Heart left ventricle (tissue), 16 donors: ENCODE data around the gene TMEM236. TPM values are rescaled to one million over a fixed set of nuclear protein-coding genes. Genes with fewer than 3 reads are reported as not detected.
A peak's percentile ranks its signal among the peaks of the same experiment; 100 is the strongest.

Source experiments
- ATAC-seq, 4 donors: fragments of 200-7000 bp; cut with Tn5 transposase; one replicate each; pipeline ENCODE4 v1.9.1; 2020 to 2022; ENCODE audit warnings: moderate library complexity in 4 of 4, mild to moderate bottlenecking in 3 of 4, moderate number of reproducible peaks in 1 of 4
- DNase-seq, 5 donors: peaks; one replicate each; pipeline ENCODE4 v3.0.0-alpha.2; 2020
- H3K27ac ChIP-seq, 12 donors: fragments of 200-600 bp; sonication (generic) in 4 of 12; one replicate each; pipeline versions ENCODE4 v1.5.0 to v1.8.0; 2016 to 2022; ENCODE audit warnings: mild to moderate bottlenecking in 2 of 12
- H3K27me3 ChIP-seq, 9 donors: fragments of 200-600 bp; sonication (generic) in 2 of 9; one replicate each; pipeline versions ENCODE4 v1.5.1 to v1.8.0; 2016 to 2022; ENCODE audit warnings: mild to moderate bottlenecking in 3 of 9
- H3K36me3 ChIP-seq, 9 donors: fragments of 200-600 bp; sonication (generic) in 2 of 9; one replicate each; pipeline versions ENCODE4 v1.5.0 to v1.8.0; 2018 to 2022; ENCODE audit warnings: mild to moderate bottlenecking in 2 of 9
- H3K4me1 ChIP-seq, 12 donors: fragments of 200-600 bp; sonication (generic) in 4 of 12; one replicate each; pipeline versions ENCODE4 v1.5.0 to v1.8.0; 2016 to 2022; ENCODE audit warnings: mild to moderate bottlenecking in 3 of 12
- H3K4me3 ChIP-seq, 12 donors: fragments of 200-600 bp; sonication (generic) in 4 of 12; one replicate each; pipeline versions ENCODE4 v1.5.0 to v1.8.0; 2017 to 2022; ENCODE audit warnings: mild to moderate bottlenecking in 9 of 12, moderate library complexity in 4 of 12
- H3K9me3 ChIP-seq, 12 donors: fragments of 200-600 bp; sonication (generic) in 4 of 12; one replicate each; pipeline versions ENCODE4 v1.5.0 to v1.8.0; 2016 to 2022; ENCODE audit warnings: mild to moderate bottlenecking in 1 of 12
- CTCF ChIP-seq, 12 donors: fragments of 200-600 bp; sonication (generic) in 4 of 12; IDR thresholded peaks; one replicate each; pipeline versions ENCODE4 v1.5.0 to v1.8.0; 2018 to 2022; ENCODE audit warnings: antibody characterized with exemption in 12 of 12, mild to moderate bottlenecking in 5 of 12
- POLR2A ChIP-seq, 2 donors: fragments of 450-650 bp; IDR thresholded peaks; one replicate each; pipeline ENCODE4 v1.6.1; 2017; ENCODE audit warnings: antibody characterized with exemption in 2 of 2, mild to moderate bottlenecking in 2 of 2, moderate library complexity in 2 of 2
- WGBS, 4 donors: extraction: QIAGEN DNeasy Blood & Tissue Kit in 2 of 4; methylation state at CpG; one replicate each; pipeline versions ENCODE4 v1.1.5 to v1.1.7; 2013 to 2018; 5-methylcytosine and 5-hydroxymethylcytosine counted together
- intact Hi-C, 10 donors: fragments of 100-400 bp; cut with DNase I; formaldehyde crosslinking; loops; one replicate each; pipeline versions ENCODE4 v1.11.1 to v1.14.2; 2022
- polyA plus RNA-seq, 2 donors: library from polyadenylated mRNA; stranded (reverse); fragments of 200-250 nt; gene quantifications; one replicate each; pipeline ENCODE4 v1.2.3, GENCODE V29; 2013
- total RNA-seq, 9 donors: library from RNA; depleted of rRNA in 2 of 9; stranded (reverse); fragments of >200 nt in 2 of 9; fragmentation: NEBNext Ultra II Directional in 3 of 9; extraction: Animal tissue kit (Norgen Biotek cat#: 25700) in 3 of 9; gene quantifications; one replicate each; pipeline versions ENCODE4 v1.1.0 to v1.2.4, GENCODE V29; 2016 to 2023
- donor health status: ischemic (EF 13 %, LVEDD 7.1; RV severe dilation, severe dysfunction).
- donor health status: healthy with polysubstance abuse.
- donor health status: DM: no; HTN: yes; CAD: no.
- donor health status: DM: no; HTN: no; CAD: no.
- donor health status: ischemic (EF 25% LVEDD 6.9; RV normal size, moderate dysfunction).
- donor health status: ischemic (EF 25% LVEDD 5.7; RV mildly dilated, moderate dysfunction).
- donor health status: healthy.
- donor health status: DM: yes; HTN: yes; CAD: no.
- donor health status: ischemic (EF 35%, LVEDD 5.7; RV mildly dilated, moderate dysfunction).
- donor health status: nonischemic (EF 11% LVEDD 7.7; RV severe dilation, severe dysfunction).
- donor health status: DM: yes; HTN: yes; CAD: no.
- donor health status: PGD.
- donor health status: ischemic (EF 29% LVEDD 5.4; RV normal size, mild dysfunction).
- donor health status: nonischemic (EF 23%, LVEDD 6.1; RV moderate dilation, normal function).

Gene TMEM236
- total and polyA plus RNA-seq, 11 donors: 0.09 to 3.2 (median 0.38) TPM

- 74 to 82% (median 82%) methylated on average over 10 of the region's 10 CpGs for WGBS, 4 donors
- peaks cover 0 to 24% (median 2%) of the 10 kb centered on the region in 12 donors for H3K4me1 ChIP-seq
- intact Hi-C loops: loop anchor here in 1 of 10 donors (5.0 kb wide), 1 partner anchor 624 kb away; no protein-coding TSS in a partner anchor
- H3K27ac ChIP-seq: no peak overlapping the region
- no peak for TF ChIP-seq POLR2A (IDR thresholded peaks at IDR 0.05)
- TF ChIP-seq CTCF (IDR thresholded peaks at IDR 0.05): no peak
- H3K4me3 ChIP-seq: no peak overlapping the region
- no peaks in the 10 kb centered on the region for H3K27me3 ChIP-seq
- H3K36me3 ChIP-seq: no peaks in the 10 kb centered on the region
- ATAC-seq (peak in 2 of 4 donors; percentile 42), DNase-seq (no peak)
- H3K9me3 ChIP-seq: no peaks in the 10 kb centered on the region
Observed at GRCh38 chr10:17747883-17748550, 4.0 kb upstream of the TMEM236 start.

- no peak for TF ChIP-seq CTCF (IDR thresholded peaks at IDR 0.05)
- TF ChIP-seq POLR2A (IDR thresholded peaks at IDR 0.05): no peak
- Histone ChIP-seq H3K4me3 (no peak overlapping the region), H3K36me3 (no peaks in the 10 kb centered on the region), H3K27ac (no peak overlapping the region), H3K27me3 (no peaks in the 10 kb centered on the region), H3K4me1 (peaks cover 0 to 6% (median 0%) of the 10 kb centered on the region in 12 donors), H3K9me3 (no peaks in the 10 kb centered on the region)
- no peak for DNase-seq
- WGBS, 4 donors: 94 to 96% (median 96%) methylated on average over 8 of the region's 8 CpGs
- intact Hi-C loops: loop anchor here in 1 of 10 donors (5.0 kb wide), 1 partner anchor 622 kb away; no protein-coding TSS in a partner anchor
- no peak for ATAC-seq
Observed at GRCh38 chr10:17749890-17750289, 2.1 kb upstream of the TMEM236 start.

GRCh38 chr10:17756557-17757217 lies 4.7 kb downstream of the TMEM236 start:
- no peaks in the 10 kb centered on the region for H3K36me3 ChIP-seq
- no peak for DNase-seq
- H3K4me3 ChIP-seq: no peak overlapping the region
- no peak for TF ChIP-seq CTCF (IDR thresholded peaks at IDR 0.05)
- no peak for TF ChIP-seq POLR2A (IDR thresholded peaks at IDR 0.05)
- intact Hi-C loops: no loop called here
- ATAC-seq: peak in 1 of 4 donors; percentile 20
- 65 to 68% (median 68%) methylated on average over 7 of the region's 7 CpGs for WGBS, 4 donors
- peaks cover 0 to 21% (median 0%) of the 10 kb centered on the region in 12 donors for H3K4me1 ChIP-seq
- H3K9me3 ChIP-seq: no peaks in the 10 kb centered on the region
- peak overlapping the region in 1 of 12 donors; percentile 5 for H3K27ac ChIP-seq
- no peaks in the 10 kb centered on the region for H3K27me3 ChIP-seq

GRCh38 chr10:17758200-17758599 lies 6.2 kb downstream of the TMEM236 start:
- H3K4me3 ChIP-seq: no peak overlapping the region

More at GRCh38 chr10:17758200-17758599, 6.2 kb downstream of the TMEM236 start:
- DNase-seq: no peak
- TF ChIP-seq POLR2A (IDR thresholded peaks at IDR 0.05) (no peak), CTCF (IDR thresholded peaks at IDR 0.05) (no peak)
- no peak for ATAC-seq
- intact Hi-C loops: no loop called here
- H3K9me3 ChIP-seq: no peaks in the 10 kb centered on the region
- H3K36me3 ChIP-seq: no peaks in the 10 kb centered on the region
- WGBS, 4 donors: 89 to 94% (median 92%) methylated on average over 2 of the region's 2 CpGs
- no peaks in the 10 kb centered on the region for H3K27me3 ChIP-seq
- peaks cover 0 to 21% (median 0%) of the 10 kb centered on the region in 12 donors for H3K4me1 ChIP-seq
- H3K27ac ChIP-seq: no peak overlapping the region
